ENCODE results near the gene PPDPF. TPM values are rescaled to one million over a fixed set of nuclear protein-coding genes. Genes with fewer than 3 reads are reported as not detected.
"Not testable (repeated sequence)": the region's sequence is repeated elsewhere in the genome, so short reads cannot be mapped to it uniquely, and the experiment has no call there.

PPDPF gene
- polyA plus RNA-seq, 2 of the 4 experiments (the other 2 are of a cell fraction): 7.7 to 217 TPM

GRCh38 chr20:63570281-63571086, 49.9 kb downstream of the PPDPF start:
- WGBS (ENCODE audit: missing lambda C conversion rate): 93% methylated on average over 14 of the region's 28 CpGs
- no peak overlapping the region for H3K4me2 ChIP-seq
- no peaks in the 10 kb centered on the region for H3K9me3 ChIP-seq
- H3K4me3 ChIP-seq: no peak overlapping the region
- no peak overlapping the region for H3K27ac ChIP-seq
- FAIRE-seq: no peak
- CTCF ChIA-PET: interaction anchor here (1.0 kb wide), 1 partner anchor 32 kb away, joined by 4 read pairs; no protein-coding TSS in a partner anchor
- DNase-seq (ENCODE audit: low read depth in 1 of 2, low spot score in 1 of 2): no peak
- no peak for ATAC-seq
- POLR2A ChIA-PET: no interaction called here
- TF ChIP-seq BCL3 (IDR thresholded peaks at IDR 0.05): no peak
- no peak for TF ChIP-seq POLR2AphosphoS2 (conservative IDR thresholded peaks at IDR 0.05; ENCODE audit: low read length)
- TF ChIP-seq GATA3 (IDR thresholded peaks at IDR 0.05; ENCODE audit: borderline replicate concordance): no peak
- no peak for TF ChIP-seq EHMT2 (IDR thresholded peaks at IDR 0.05; ENCODE audit: low read depth)
- peaks cover 18% of the 10 kb centered on the region; the same call in 2 of the 3 replicates for H3K4me1 ChIP-seq

GRCh38 chr20:63571087-63571478, 50.5 kb downstream of the PPDPF start:
- POLR2A ChIA-PET; ATAC-seq; H3K27ac ChIP-seq; H3K4me2 ChIP-seq; H3K4me3 ChIP-seq; FAIRE-seq; DNase-seq (ENCODE audit: low read depth in 1 of 2, low spot score in 1 of 2); H3K9me3 ChIP-seq: not testable (repeated sequence)
- CTCF ChIA-PET: interaction anchor here (1.0 kb wide), 1 partner anchor 33 kb away, joined by 4 read pairs; no protein-coding TSS in a partner anchor
- peaks cover 20% of the 10 kb centered on the region; the same call in 2 of the 3 replicates for H3K4me1 ChIP-seq
- WGBS (ENCODE audit: missing lambda C conversion rate): 38% methylated on average over 2 of the region's 11 CpGs

Other genes starting within 250 kb of the PPDPF start
- gene ARFGAP1, start 248.0 kb upstream of the PPDPF start, polyA plus RNA-seq (2011; rRNA removed): 41.0 and 43.5 TPM in 2 replicates
- 89.4 to 106 TPM (median 102 TPM) in 3 replicates for gene ARFGAP1, start 248.0 kb upstream of the PPDPF start, polyA plus RNA-seq (2017; fragmentation: RNase III; extraction: RNeasy Plus Mini Kit Qiagen cat#74134 plus additional on column Dnase treatment)
- 0.21 and 0.29 TPM in 2 replicates for gene COL20A1, start 227.6 kb upstream of the PPDPF start, polyA plus RNA-seq (2011; rRNA removed)
- 0.91 to 0.93 TPM (median 0.92 TPM) in 3 replicates for gene COL20A1, start 227.6 kb upstream of the PPDPF start, polyA plus RNA-seq (2017; fragmentation: RNase III; extraction: RNeasy Plus Mini Kit Qiagen cat#74134 plus additional on column Dnase treatment)
- gene CHRNA4, start 159.4 kb upstream of the PPDPF start, polyA plus RNA-seq (2011; rRNA removed): 0.03 and 0.09 TPM in 2 replicates
- gene CHRNA4, start 159.4 kb upstream of the PPDPF start, polyA plus RNA-seq (2017; fragmentation: RNase III; extraction: RNeasy Plus Mini Kit Qiagen cat#74134 plus additional on column Dnase treatment): 0.08 to 0.23 TPM (median 0.21 TPM) in 3 replicates
- 0.14 and 0.32 TPM in 2 replicates for gene KCNQ2, start 48.1 kb upstream of the PPDPF start, polyA plus RNA-seq (2011; rRNA removed)
- 0.15 to 0.38 TPM (median 0.36 TPM) in 3 replicates for gene KCNQ2, start 48.1 kb upstream of the PPDPF start, polyA plus RNA-seq (2017; fragmentation: RNase III; extraction: RNeasy Plus Mini Kit Qiagen cat#74134 plus additional on column Dnase treatment)
- gene EEF1A2, start 21.7 kb upstream of the PPDPF start, polyA plus RNA-seq (2011; rRNA removed): 16.3 and 17.4 TPM in 2 replicates
- gene EEF1A2, start 21.7 kb upstream of the PPDPF start, polyA plus RNA-seq (2017; fragmentation: RNase III; extraction: RNeasy Plus Mini Kit Qiagen cat#74134 plus additional on column Dnase treatment): 128 to 141 TPM (median 129 TPM) in 3 replicates
- 1.1 and 1.2 TPM in 2 replicates for gene PTK6, start 16.6 kb downstream of the PPDPF start, polyA plus RNA-seq (2011; rRNA removed)
- gene PTK6, start 16.6 kb downstream of the PPDPF start, polyA plus RNA-seq (2017; fragmentation: RNase III; extraction: RNeasy Plus Mini Kit Qiagen cat#74134 plus additional on column Dnase treatment): 1.6 to 2.2 TPM (median 2.0 TPM) in 3 replicates
- gene SRMS, start 27.0 kb downstream of the PPDPF start, polyA plus RNA-seq (2011; rRNA removed): not detected in 2 replicates
- not detected in 3 replicates for gene SRMS, start 27.0 kb downstream of the PPDPF start, polyA plus RNA-seq (2017; fragmentation: RNase III; extraction: RNeasy Plus Mini Kit Qiagen cat#74134 plus additional on column Dnase treatment)
- gene FNDC11, start 33.4 kb downstream of the PPDPF start, polyA plus RNA-seq (2011; rRNA removed): 0.09 and 0.18 TPM in 2 replicates
- gene FNDC11, start 33.4 kb downstream of the PPDPF start, polyA plus RNA-seq (2017; fragmentation: RNase III; extraction: RNeasy Plus Mini Kit Qiagen cat#74134 plus additional on column Dnase treatment): 0.10 to 0.16 TPM (median 0.14 TPM) in 3 replicates
- 3.2 and 4.9 TPM in 2 replicates for gene HELZ2, start 53.5 kb downstream of the PPDPF start, polyA plus RNA-seq (2011; rRNA removed)
- gene HELZ2, start 53.5 kb downstream of the PPDPF start, polyA plus RNA-seq (2017; fragmentation: RNase III; extraction: RNeasy Plus Mini Kit Qiagen cat#74134 plus additional on column Dnase treatment): 4.5 to 5.0 TPM (median 4.8 TPM) in 3 replicates
- gene GMEB2, start 106.3 kb downstream of the PPDPF start, polyA plus RNA-seq (2011; rRNA removed): 6.6 and 6.8 TPM in 2 replicates
- 6.4 to 7.0 TPM (median 6.5 TPM) in 3 replicates for gene GMEB2, start 106.3 kb downstream of the PPDPF start, polyA plus RNA-seq (2017; fragmentation: RNase III; extraction: RNeasy Plus Mini Kit Qiagen cat#74134 plus additional on column Dnase treatment)
- gene STMN3, start 132.7 kb downstream of the PPDPF start, polyA plus RNA-seq (2011; rRNA removed): 2.5 and 2.8 TPM in 2 replicates
- 3.2 to 5.0 TPM (median 3.8 TPM) in 3 replicates for gene STMN3, start 132.7 kb downstream of the PPDPF start, polyA plus RNA-seq (2017; fragmentation: RNase III; extraction: RNeasy Plus Mini Kit Qiagen cat#74134 plus additional on column Dnase treatment)
- gene RTEL1, start 137.5 kb downstream of the PPDPF start, polyA plus RNA-seq (2011; rRNA removed): 12.6 and 13.5 TPM in 2 replicates
- gene RTEL1, start 137.5 kb downstream of the PPDPF start, polyA plus RNA-seq (2017; fragmentation: RNase III; extraction: RNeasy Plus Mini Kit Qiagen cat#74134 plus additional on column Dnase treatment): 10.7 to 11.6 TPM (median 11.3 TPM) in 3 replicates
- gene TNFRSF6B, start 175.9 kb downstream of the PPDPF start, polyA plus RNA-seq (2011; rRNA removed): 0.20 and 0.22 TPM in 2 replicates
- gene TNFRSF6B, start 175.9 kb downstream of the PPDPF start, polyA plus RNA-seq (2017; fragmentation: RNase III; extraction: RNeasy Plus Mini Kit Qiagen cat#74134 plus additional on column Dnase treatment): 0.63 to 0.69 TPM (median 0.66 TPM) in 3 replicates
- gene ARFRP1, start 187.2 kb downstream of the PPDPF start, polyA plus RNA-seq (2011; rRNA removed): 14.1 and 25.1 TPM in 2 replicates
- 29.7 to 33.2 TPM (median 31.1 TPM) in 3 replicates for gene ARFRP1, start 187.2 kb downstream of the PPDPF start, polyA plus RNA-seq (2017; fragmentation: RNase III; extraction: RNeasy Plus Mini Kit Qiagen cat#74134 plus additional on column Dnase treatment)
- 9.2 and 9.5 TPM in 2 replicates for gene ZGPAT, start 187.3 kb downstream of the PPDPF start, polyA plus RNA-seq (2011; rRNA removed)
- 22.6 to 25.6 TPM (median 23.9 TPM) in 3 replicates for gene ZGPAT, start 187.3 kb downstream of the PPDPF start, polyA plus RNA-seq (2017; fragmentation: RNase III; extraction: RNeasy Plus Mini Kit Qiagen cat#74134 plus additional on column Dnase treatment)
- 2.5 and 2.8 TPM in 2 replicates for gene LIME1, start 215.9 kb downstream of the PPDPF start, polyA plus RNA-seq (2011; rRNA removed)
- 5.9 to 7.2 TPM (median 6.5 TPM) in 3 replicates for gene LIME1, start 215.9 kb downstream of the PPDPF start, polyA plus RNA-seq (2017; fragmentation: RNase III; extraction: RNeasy Plus Mini Kit Qiagen cat#74134 plus additional on column Dnase treatment)
- gene SLC2A4RG, start 219.0 kb downstream of the PPDPF start, polyA plus RNA-seq (2011; rRNA removed): 22.5 and 28.1 TPM in 2 replicates
- 59.6 to 64.7 TPM (median 64.6 TPM) in 3 replicates for gene SLC2A4RG, start 219.0 kb downstream of the PPDPF start, polyA plus RNA-seq (2017; fragmentation: RNase III; extraction: RNeasy Plus Mini Kit Qiagen cat#74134 plus additional on column Dnase treatment)

All from A549 (cell line).